Measurements from ENCODE around the gene ENG.

ENG gene

DNA sequence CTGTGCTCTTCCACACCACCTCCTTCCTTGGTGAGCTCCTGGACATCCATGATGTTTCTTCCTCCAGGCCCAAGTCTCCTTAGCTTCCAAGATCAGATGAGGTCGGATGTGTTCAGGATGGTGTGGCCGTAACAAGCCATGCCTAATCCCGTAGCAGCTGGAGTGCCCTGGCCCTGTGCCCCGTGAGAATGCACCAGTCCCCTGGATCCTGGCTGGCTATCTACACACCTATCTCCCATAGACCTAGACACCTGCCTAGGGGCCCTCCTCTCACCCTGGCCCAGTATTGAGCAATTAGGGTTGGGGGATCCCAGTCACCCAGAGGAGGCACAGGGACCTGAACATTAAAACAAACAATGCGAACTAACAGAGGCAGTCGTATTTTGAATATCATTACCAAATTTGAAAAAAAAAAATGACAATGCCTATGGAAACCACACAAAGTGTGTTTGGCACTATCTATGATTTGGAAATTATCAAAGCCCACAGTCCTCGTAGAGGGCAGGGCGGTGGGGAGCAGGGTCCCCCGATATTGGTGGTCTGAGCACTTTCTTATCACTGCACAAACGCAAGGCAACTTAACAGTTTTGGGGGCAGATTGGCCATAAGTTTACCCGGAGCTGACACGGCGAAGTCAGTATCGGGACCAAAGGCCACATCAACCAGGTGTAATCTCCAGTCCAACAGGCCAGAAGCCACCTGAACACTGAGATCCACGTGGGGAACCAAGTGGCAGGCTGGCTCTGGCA is 13.2 kb downstream of the ENG start:
- no peak for DNase-seq

DNA sequence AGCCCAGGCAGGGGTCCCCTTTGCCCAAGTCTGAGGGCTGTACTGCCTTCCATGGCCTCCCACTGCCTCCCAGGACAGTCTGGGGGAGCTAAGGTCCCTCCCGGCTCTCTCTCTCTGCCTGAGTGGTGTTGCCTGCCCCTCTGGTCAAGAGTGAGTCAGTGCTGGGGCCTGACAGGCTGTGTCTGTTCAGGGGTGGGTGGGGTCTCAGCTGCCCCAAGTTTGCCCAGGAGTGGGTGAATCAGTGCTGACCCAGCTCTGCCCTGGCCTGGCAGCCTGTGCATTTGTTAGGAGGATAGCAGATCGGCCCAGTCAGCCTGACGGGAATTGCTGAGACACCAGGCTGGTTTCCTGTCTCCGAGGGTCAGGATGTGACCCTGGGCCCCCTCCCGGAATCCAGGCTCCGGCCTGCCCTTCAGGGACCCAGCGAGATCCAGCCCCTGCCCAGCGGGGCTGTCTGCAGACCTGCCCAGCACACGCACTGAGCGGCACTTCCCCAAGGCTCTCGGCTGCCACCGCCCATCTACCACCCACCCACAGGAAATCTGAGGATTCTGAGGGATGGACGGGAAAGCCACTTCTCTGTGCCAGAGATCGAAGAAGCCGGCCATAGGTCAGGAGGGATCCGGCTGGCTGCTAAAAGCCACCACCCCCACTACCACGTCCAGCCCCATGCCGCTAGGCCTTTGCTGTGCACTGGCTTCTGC is 15.9 kb downstream of the ENG start:
- DNase-seq = peak; percentile 81

DNA sequence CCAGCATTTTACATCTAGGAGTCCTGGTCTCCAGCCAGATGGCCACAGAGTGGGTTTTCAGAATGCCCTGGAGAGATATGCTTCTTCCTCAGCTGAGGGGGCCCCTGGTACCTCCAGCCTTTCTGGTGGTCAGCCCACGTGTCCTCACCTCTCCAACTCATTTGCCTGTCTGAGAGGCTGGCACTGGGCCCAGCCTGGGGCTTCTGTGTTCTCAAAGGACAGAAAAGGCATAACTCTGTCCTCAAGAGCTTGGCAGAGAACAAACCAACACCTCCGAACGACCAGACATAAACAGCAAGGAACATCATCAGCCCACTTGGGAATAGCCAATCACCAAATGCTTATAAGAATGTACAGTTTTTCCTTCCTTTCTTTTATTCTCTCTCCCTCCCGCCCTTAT is 17.1 kb downstream of the ENG start:
- DNase-seq = no peak

DNA sequence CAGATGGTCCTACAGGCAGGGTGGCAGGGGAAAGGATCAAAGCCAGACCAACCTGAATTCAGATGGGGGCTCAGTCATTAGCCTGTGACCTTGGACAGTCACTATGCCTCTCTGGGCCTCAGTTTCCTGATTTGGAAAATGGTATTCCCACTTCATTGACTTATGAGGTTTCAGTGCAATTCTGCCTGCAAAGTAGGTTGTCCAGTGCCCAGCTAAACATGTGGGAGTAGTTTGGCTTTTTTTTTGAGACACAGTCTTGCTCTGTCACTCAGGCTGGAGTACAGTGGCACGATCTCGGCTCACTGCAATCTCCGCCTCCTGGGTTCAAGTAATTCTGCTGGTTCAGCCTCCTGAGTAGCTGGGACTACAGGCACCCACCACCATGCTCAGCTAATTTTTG is 17.9 kb downstream of the ENG start:
- peak; percentile 17 for DNase-seq

DNA sequence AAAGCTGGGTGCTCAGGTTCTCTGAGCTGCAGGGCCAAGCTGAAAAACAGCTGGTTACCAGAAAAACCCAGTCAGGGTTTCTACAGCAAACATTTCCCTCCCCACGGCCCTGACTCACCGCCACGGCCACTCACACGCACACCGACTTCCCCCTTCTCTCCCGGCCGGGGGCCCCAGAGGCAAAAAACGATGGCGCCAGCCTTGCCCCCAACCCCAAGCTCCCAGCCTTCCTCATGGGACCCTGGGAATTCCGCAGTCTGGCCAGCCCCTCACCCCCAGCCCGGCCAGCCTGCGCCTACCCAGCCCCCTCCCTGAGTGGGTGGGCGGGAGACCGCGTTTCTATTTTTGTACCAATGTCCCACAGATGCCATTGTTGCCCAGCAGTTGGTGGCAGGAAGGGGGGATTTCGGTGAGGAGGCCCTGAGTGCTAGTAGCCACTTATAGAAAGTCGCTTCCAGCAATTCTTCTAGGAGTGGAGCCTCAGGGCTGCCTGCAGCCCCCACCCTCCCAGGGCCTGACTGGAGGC is 18.4 kb downstream of the ENG start:
- peak; percentile 90 for DNase-seq

DNA sequence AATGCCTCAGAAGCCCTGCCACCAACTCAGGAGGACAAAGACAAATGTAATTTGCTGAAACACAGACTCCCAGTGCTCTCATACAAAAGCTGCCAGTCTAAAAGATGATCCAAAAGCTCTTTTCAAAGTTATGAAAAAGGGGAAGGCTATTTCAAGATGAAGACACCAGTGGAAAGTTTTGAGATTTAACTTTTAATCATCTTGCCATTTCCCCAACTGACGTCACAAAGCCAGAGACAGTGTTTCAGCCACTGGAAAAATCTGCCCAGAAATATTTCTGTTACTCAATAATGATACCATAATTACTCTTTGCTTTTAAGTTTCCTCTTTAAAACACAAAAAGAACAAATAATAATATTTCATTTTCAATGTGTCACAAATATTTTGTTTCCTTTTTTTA is 20.9 kb downstream of the ENG start:
- DNase-seq = peak; percentile 97

DNA sequence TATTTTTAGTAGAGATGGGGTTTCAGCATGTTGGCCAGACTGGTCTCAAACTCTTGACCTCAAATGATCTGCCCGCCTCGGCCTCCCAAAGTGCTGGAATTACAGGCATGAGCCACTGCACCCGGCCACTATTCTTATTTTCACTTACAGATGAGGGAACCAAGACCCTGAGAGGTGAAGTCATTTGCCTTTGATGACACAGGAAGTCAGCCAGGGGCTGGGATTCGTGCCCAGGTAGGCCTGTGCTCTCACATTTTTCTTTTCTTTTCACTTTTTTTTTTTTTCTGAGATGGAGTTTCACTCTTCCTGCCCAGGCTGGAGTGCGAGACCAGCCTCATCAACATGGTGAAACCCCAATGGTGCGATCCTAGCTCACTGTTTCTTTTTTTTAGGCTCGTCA is 22.2 kb downstream of the ENG start:
- DNase-seq = no peak

DNA sequence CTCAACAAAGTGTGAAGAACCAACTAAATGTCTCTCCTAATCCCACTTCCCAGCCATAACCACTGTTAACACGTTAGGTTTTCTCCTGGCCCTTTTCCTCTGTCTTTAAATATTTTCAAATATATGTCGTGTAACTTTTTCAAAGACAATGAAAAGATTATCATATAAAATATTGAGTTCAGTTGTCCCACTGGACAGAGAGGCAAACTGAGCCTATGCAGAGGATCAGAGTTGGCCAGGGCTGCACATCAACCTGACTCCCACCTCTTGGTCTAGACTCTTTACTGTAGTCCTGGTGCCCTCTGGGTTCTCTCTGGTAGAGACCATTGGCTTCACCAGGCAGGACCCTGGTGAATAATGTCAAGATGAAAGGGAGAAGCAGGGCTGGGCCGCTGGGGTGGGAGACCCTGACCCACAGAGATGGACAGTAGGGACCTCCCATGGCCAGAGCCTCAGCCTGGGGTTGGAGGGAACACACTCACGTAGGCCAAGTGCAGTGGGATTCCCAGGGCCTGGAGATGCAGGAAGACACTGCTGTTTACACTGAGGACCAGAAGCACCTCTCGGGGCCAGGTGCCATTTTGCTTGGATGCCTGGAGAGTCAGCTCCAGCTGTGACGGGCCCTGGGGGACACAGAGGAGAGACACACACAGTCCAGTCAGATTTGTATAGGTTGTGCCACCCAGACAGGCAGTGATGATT is 25.1 kb downstream of the ENG start:
- no peak for DNase-seq

DNA sequence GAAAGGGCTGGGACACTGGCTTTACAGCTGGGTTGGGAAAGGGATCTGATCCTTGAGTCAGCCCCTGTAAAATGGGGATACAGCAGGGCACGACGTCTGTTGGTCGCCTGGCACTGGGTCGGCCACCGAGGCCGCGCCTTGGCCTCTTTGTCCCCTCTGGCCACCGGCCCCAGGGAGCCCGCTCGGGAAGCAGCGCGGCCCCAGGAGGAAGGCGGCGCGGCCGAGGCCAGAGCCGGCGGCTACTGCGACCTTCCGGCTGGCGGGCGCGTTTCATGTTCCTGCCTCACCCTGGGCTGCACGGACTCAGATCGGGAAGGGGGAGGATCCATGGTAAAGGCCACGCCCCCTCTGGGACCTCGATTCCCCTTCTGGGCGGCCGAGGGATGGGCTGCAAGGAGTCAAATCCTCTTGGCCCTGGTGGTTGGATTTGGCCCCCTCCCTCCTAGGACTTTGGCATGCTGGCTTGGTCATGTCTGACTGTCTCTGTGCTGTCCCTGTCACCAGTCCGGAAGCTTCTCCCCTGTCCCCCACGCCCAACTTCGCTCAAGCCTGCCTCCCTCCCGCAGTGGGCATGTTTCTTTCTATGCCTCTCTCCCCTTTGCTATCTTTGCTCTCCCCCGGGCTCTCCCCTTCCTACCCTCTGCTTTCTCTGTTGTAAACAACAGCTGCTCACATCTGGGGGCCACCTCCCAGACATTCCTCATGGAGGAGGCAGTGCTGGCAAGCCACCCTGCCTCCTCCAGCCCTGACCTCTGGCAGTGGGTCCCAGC is 26.0 kb downstream of the ENG start:
- DNase-seq = peak; percentile 60

DNA sequence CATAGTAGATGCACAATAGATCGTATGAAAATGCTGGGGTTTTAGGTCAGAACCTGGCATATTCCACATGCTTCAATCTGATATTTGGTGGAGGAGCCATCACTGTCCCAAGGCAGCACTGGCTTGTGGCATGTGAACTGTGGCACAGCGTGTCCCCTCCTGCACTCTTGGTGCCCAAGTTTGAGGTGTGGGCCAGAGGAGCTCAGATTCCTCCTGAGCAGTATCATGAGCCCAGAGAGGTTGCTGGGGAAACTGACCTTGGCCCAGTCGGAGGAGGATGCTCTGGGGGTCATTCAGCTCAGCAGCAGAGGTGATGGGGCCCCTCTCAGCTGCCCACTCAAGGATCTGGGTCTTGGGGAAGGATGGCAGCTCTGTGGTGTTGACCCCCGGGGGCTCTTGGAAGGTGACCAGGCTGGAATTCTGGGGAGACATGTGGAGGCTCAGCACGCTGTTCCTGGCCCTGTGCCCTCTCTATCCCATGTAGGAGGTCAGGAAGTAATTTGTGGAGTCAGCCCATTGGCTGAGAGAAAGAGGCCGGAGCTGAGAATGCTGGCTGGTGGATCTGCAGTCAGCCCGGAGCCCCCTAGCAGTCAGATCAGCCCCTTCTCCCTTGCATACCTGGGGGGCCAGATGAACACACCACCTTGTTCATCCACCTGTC is 28.1 kb downstream of the ENG start:
- no peak for DNase-seq

DNA sequence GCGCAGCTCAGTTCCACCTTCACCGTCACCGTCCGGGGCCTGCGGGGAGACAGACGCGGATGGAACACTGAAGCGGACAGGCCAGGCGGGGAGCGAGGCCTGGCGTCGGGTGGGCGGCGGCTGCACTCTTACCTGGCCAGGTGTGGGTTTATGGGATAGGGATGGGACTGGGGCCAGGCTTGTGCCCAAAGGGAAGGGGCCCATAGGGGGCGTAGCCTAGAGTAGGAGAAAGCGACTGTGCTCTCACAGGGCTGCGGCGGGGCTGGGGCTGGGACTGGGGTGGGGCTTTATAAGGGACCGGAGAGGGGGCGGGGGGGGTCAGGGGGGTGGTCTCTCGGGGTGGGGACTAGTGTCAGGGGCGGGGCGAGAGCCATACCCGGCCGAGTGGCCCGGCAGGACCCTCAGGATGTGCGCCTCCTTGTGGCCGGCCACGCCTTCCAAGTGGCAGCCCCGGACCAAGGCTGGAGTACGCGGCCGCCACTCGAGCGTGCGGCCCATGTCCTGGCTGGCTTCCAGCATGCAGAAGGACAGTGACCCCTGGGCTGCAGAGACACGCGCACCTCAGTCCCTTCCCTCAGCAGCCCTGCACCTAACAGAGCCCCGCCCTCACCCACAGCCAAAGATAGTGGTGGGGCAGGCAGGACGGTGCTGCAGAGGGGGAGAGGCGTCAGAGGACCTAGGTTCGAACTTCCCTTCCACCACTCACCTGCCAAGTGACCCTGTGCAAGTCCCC is 29.0 kb downstream of the ENG start:
- no peak for DNase-seq

DNA sequence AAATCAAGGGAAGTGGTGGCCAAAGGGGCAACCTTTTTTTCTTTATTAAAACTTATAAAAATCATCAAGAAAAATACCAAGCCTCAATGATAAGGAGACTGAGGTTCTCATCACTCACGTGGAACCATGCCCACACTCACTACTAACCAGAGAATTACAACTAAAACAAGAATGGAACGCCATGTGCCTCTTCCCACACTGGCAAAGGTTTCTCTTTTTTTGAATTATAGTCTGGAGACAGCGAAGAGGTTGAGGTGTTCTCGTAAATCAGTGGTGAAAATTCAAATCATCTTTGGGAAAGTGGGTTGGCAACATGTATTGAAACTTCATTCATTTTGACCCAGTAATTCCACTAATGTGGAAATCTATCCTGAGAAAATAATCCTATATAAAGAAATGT is 32.4 kb downstream of the ENG start:
- DNase-seq = no peak

DNA sequence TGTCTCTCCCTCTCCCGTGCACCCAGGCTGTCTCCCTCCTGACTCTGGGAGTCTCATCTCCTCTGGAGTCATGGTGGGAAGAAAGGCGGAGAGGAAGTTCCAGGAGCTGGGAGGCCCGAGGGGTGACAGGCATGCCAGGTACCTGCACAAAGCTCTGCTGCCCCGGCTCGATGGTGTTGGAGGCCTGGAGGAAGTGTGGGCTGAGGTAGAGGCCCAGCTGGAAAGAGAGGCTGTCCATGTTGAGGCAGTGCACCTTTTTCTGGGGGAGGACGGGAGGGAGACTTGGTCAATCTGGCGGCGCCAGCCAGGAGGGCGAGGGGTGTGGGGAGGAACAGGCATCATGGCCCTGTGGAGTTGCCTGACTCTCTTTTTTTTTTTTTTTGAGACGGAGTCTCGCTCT is 35.9 kb downstream of the ENG start:
- no peak for DNase-seq

DNA sequence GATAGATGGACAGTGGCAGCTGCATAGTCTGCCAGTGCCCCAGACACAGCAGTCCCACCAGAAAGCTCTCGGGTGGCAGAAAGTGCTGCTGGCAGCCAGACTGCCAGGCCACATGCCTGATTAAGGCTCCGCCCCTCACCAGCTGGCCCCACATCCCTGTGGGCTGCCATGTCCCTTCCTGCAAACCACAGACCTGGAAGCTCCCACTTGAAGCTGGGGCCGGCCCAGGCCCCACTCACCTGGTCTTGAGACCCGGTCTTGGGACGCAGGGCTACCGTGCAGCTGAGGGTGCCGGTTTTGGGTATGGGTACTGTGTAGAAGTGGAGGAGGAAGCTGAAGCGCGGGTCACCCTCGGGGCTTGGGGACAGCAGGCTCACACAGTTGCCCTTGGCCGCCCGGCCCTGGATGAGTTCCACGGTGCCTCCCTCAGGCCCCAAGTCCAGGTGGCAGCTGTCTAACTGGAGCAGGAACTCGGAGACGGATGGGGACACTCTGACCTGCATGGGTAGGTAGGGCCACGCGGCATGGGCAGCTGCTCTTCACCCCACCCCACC is 36.5 kb downstream of the ENG start:
- DNase-seq = no peak

DNA sequence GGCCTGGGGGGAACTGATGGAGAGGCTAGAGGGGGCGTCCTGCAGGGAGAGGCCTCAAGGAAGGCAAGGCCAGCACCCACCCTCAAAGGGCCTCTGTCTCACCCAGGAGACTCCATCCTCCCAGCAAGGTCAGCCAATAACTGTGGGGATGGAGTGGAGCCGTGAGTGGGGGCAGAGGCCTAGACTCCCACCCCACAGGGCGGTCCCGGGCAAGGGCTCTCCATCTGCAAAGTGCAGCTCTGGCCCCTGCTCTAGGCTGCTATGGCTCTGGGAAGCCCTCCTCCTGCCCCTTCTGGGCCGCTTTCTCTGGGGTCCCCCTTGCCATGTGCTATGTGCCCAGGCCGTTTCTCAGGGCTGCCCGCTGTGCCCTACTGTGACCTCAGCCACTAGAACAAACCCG is 37.7 kb downstream of the ENG start:
- DNase-seq = no peak

DNA sequence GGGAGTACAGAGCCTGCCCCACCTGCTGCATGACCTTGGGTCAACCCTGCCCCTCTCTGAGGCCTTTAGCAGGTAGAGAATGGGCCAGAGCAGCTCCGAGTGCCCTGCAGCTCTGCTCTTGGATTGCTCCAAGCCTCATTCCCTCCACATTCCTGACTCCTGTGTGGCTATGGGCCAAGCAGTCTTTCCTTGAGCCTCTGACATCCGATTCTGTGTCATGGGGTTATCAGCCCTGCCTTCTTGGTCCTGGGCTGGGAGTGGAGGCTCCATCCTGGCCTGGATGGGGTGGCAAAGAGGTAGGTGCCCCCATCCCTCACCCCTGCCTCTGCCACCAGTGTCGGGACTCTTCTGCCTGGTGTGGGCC is 38.1 kb downstream of the ENG start:
- no peak for DNase-seq

DNA sequence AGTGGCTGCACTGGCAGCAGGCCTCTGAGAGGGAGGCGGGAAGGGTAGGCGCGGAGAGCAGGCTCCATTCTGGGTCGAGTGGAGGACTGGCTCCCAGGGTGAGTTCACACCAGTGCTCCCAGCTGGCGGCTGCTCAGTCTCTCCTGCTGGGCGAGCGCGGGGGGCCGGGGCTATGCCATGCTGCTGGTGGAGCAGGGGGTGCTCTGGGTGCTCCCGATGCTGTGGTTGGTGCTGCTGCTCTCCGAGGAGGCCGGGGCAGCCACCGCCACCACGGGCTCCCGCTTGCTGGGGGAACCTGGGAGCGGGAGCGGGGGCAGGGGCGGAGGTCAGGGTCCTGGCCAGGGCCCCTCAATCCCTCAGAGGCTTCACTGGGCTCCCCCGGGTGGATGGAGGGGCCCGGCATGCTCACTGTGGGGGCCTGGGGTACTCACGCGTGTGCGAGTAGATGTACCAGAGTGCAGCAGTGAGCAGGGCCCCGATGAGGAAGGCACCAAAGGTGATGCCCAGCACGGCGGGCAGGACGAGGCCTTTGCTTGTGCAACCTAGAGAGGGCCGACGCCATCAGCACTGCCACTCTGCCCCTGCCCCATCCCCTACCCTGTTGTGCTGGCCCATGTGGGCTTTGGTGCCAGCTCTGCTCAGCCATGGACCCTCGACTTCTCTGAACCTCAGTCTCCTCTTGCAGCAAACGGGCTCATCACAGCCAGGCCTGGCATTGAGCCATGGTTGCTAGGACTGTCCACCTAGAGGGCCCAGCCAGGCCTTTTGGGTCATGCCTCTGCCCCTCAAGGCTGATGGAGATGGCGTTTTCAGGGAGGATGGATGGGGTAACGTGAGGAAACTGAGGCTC is 38.7 kb downstream of the ENG start:
- DNase-seq = no peak

DNA sequence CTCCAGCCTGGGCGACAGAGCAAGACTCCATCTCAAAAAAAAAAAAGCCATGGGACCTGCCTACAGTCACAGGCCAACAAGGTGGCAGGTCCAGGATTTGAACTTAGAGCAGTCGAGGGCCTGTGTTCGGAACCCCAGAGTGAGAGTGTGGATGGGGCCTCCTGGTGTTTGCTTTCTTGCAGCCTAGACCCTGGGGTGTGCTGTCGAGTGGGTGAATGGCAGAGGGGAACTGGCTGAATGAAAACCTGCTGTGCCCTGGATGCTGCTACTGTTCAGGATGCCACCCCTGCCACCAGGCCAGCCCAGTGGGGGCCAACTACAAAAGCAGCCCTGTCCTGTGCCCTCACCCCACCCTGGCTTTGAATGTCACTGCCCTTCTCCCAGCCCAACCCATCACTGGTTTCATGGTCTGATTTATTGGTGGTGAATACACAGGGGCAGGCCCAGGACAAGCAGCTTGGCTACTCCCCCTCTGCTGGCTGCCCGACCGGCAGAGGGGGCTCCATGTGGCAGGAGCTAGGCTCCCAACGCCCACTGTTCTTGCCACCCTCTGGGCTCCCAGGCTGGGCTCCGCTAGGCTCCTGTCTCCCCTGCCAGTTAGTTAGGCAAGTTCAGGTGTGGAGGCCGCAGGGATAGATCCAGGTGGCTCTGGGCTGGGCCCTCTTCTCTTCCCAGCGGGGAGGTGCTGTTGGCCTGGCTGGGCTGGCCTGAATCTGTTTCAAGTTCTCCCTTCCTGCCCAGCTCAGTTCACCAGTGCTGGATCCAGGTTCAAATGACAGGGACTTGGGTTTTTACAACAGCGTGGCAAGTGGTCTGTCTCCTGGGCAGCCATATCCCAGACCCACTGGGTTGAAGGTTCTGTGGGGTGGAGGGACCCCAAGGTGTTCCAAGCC is 39.6 kb downstream of the ENG start:
- no peak for DNase-seq

DNA sequence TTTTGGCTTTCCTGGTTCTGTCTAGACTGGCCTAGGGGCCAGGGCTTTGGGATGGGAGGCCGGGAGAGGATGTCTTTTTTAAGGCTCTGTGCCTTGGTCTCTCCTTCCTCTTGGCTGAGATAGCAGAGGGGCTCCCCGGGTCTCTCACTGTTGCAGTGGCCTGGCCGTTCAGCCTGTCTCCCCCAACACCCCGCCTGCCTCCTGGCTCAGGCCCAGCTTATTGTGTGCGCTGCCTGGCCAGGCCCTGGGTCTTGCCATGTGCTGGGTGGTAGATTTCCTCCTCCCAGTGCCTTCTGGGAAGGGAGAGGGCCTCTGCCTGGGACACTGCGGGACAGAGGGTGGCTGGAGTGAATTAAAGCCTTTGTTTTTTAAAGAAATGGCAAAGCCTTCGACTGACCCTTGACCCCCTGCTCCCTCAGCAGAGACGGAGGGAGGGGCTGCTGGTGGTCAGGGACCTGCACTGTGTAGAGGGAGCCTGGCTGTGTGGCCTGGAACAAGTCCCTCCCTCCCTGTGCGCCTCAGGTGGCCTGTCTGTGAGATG is 40.7 kb downstream of the ENG start:
- no peak for DNase-seq
